ENCODE results near the gene FURIN.

DNA sequence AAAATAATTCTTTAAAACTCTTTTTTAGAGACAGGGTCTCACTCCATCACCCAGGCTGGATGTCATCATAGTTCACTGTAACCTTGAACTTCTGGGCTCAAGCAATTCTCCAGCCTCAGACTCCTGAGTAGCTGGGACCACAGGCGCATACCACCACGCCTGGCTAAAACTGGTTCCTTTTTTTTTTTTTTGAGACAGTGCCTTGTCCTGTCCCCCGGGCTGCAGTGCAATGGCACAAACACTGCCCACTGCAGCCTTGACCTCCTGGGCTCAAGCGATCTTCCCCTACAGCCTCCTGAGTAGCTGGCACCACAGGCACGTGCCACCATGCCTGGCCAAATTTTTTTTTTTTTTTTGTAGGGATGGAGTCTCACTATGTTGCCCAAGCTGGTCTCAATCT, 23.7 kb upstream of the FURIN start:
- TF ChIP-seq, protein P1, sequence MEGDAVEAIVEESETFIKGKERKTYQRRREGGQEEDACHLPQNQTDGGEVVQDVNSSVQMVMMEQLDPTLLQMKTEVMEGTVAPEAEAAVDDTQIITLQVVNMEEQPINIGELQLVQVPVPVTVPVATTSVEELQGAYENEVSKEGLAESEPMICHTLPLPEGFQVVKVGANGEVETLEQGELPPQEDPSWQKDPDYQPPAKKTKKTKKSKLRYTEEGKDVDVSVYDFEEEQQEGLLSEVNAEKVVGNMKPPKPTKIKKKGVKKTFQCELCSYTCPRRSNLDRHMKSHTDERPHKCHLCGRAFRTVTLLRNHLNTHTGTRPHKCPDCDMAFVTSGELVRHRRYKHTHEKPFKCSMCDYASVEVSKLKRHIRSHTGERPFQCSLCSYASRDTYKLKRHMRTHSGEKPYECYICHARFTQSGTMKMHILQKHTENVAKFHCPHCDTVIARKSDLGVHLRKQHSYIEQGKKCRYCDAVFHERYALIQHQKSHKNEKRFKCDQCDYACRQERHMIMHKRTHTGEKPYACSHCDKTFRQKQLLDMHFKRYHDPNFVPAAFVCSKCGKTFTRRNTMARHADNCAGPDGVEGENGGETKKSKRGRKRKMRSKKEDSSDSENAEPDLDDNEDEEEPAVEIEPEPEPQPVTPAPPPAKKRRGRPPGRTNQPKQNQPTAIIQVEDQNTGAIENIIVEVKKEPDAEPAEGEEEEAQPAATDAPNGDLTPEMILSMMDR (IDR thresholded peaks at IDR 0.05), result no peak
- TF ChIP-seq POLR2A (IDR thresholded peaks at IDR 0.05), result no peak

All from vagina (tissue), 2 donors.